ENCODE results near the gene NR4A2.

The NR4A2 gene

GRCh38 chr2:156327835-156328695, 4.5 kb downstream of the NR4A2 start:
- DNase-seq (ENCODE audit: low read depth), result no peak
- H3K4me3 ChIP-seq (ENCODE audit: low read length), result no peak overlapping the region
- TF ChIP-seq CTCF (IDR thresholded peaks at IDR 0.05; ENCODE audit: insufficient read depth, low read depth, low read length, missing control alignments), result no peak

GRCh38 chr2:156326526-156327095, 5.9 kb downstream of the NR4A2 start:
- no peak for TF ChIP-seq CTCF (IDR thresholded peaks at IDR 0.05; ENCODE audit: insufficient read depth, low read depth, low read length, missing control alignments)
- no peak overlapping the region for H3K4me3 ChIP-seq (ENCODE audit: low read length)
- no peak for DNase-seq (ENCODE audit: low read depth)

- DNase-seq (ENCODE audit: low read depth), result no peak
- no peak overlapping the region for H3K4me3 ChIP-seq (ENCODE audit: low read length)
- no peak for TF ChIP-seq CTCF (IDR thresholded peaks at IDR 0.05; ENCODE audit: insufficient read depth, low read depth, low read length, missing control alignments)
Measured at GRCh38 chr2:156325688-156326525, 6.6 kb downstream of the NR4A2 start.

- no peak for DNase-seq (ENCODE audit: low read depth)
- no peak overlapping the region for H3K4me3 ChIP-seq (ENCODE audit: low read length)
- no peak for TF ChIP-seq CTCF (IDR thresholded peaks at IDR 0.05; ENCODE audit: insufficient read depth, low read depth, low read length, missing control alignments)
Measured at GRCh38 chr2:156323754-156324153, 8.8 kb downstream of the NR4A2 start.

GRCh38 chr2:156322686-156323231, 9.8 kb downstream of the NR4A2 start:
- TF ChIP-seq CTCF (IDR thresholded peaks at IDR 0.05; ENCODE audit: insufficient read depth, low read depth, low read length, missing control alignments), result no peak
- DNase-seq (ENCODE audit: low read depth), result no peak
- H3K4me3 ChIP-seq (ENCODE audit: low read length), result no peak overlapping the region

- TF ChIP-seq CTCF (IDR thresholded peaks at IDR 0.05; ENCODE audit: insufficient read depth, low read depth, low read length, missing control alignments), result no peak
- DNase-seq (ENCODE audit: low read depth), result no peak
- no peak overlapping the region for H3K4me3 ChIP-seq (ENCODE audit: low read length)
Measured at GRCh38 chr2:156322051-156322685, 10.4 kb downstream of the NR4A2 start.
